GM18858 (cell line): ENCODE data around the gene RNF144A.

Experiments
- ATAC-seq: cut with Tn5 transposase; IDR thresholded peaks from one replicate; pipeline ENCODE4 v1.9.1; 2021; ENCODE audit not compliant: unreplicated experiment

Gene RNF144A

DNA sequence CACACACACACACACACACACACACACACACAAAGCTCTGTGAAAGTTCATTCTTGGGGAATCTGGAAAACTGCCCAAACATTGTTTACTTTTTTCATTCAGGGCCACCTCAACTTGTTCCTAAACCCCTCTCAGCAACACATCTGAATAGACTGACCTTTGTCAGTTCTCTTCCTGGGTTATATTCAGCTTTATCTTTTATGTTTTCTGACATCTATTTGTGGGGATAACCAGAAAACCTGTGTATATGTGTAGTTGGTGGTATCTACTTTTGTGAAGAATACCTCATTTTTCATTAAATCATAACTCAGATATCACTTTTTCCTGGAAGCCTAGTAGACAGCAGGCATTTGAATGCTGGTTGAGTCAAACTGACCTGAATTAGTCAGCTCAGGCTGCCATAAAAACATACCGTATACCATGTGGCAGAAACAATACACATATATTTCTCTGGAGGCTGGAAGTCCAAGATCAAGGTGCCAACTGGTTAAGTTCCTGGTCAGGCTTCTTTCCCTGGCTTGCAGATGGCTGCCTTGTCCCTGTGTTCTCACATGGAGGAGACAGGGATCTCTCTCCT lies 11.0 kb upstream of the RNF144A start:
- ATAC-seq: no peak

DNA sequence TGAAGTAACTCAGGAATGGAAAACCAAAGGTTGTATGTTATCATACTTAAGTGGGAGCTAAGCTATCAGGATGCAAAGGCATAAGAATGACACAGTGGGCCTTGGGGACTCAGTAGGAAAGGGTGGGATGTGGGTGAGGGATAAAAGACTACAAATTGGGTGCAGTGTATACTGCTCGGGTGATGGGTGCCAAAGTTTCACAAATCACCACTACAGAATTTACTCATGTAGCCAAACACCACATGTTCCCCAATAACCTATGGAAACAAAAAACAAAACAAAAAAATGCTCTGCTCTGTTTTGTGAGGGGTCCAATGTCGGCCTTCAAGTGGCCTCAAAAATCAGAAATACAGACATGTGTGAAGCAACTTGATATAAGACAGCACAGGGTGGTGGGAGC lies 8.9 kb upstream of the RNF144A start:
- ATAC-seq: no peak

DNA sequence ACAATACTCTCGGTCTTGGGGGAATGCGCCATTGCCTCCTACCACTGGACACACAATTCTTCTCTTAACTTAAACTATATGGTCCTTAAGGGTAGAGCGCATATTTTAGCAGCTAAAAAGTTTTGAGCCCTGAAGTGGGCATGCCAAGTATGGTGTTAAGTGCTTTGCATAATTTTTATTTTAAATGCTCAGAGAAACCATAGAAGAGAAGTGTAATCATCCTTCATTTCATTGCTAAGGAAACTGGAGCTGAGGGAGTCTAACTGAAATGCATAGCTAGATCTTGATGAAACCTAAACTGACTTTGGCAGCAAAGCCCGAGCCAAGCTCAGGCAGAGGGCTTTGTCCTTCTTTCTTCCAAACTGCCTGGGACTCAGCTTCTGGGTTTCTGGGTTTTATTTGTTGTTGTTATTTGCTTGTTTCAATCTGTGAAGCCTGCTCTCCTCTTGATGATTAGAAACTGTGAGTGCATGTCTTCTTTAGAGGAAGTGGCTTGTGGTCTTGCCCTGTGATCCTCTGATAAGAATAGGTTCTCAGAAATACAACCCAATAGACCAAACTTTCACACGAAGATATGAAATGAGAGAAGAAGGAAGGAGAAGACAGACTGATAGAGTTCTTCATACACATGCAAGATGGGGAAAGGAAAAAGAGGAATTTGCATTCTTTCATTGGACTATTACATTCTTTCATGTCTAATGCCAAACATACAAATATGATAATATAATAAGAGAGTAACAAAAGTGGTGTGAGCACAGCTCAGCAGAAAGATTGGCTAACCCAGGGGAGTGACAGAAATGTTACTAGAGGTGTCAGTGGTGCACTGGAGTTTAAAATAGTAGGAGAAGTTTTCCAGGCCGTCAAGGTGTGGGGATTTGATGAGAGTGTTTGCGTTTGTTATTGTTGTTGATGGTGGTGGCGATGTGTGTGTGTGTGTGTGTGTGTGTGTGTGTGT lies 7.5 kb upstream of the RNF144A start:
- peak; percentile 99 for ATAC-seq

DNA sequence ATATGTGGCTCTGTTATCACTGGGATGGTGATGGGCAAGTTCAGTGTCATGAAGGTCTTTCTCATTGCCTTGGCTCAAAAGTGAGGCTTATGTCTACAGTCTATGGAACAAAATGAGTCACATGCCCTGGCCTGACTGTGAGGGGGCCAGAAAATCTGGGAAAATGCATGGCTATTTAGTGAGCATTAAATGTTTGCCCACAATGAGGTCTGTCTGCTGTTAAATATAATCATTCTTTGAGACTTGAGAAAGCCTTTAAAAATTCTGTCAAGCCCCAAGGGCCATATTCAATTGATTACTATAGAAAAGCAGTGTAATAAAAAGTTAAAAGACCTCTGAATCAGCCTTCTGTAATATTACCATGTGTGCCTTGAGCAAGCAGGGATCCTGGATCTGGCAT lies 5.5 kb upstream of the RNF144A start:
- no peak for ATAC-seq

DNA sequence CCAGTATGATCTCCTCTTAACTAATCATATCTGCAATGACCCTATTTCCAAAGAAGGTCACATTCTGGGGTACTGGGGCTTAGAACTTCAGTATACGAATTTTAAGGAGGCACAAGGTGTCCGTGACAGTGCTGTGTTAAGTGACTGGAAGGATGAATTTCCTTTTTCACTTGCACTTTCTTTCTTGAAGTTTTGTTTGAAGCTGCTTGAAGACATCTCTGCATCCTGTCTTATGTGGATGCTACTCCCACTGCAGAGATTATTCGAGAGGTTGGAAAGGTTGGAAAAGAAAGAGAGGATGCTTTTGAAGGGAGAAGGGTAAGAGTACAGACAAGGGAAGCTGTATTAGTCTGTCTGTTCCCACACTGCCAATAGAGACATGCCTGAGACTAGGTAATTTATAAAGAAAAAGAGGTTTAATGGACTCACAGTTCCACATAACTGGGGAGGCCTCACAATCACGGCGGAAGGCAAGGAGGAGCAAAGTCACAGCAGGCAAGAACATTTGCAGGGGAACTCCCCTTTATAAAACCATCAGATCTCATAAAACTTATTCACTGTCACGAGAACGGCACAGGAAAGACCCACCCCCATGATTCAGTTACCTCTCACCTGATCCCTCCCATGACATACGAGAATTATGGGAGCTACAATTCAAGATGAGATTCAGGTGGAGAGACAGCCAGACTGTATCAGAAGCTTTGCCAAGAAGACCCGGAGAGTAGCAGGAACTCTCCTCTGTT lies 3.6 kb upstream of the RNF144A start:
- no peak for ATAC-seq

DNA sequence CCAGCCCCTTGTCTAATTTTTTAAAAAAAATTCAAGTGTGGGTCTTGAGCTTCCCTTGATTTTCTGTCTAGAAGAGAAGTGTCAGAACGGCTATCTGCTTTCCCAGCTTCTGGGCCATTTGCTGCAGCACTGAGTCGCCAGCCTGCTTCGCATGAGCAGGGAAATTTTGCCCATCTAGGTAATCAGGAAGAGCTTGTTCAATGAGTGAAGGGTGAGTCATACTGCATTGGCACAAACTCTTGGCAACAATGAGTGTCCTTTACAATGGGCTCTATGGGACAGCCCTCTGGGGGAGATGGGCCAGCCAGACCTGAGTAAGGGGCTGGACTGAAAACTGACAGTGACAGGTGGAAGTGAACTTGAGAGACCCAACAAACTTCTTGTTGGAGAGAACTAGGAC lies 2.4 kb upstream of the RNF144A start:
- ATAC-seq: no peak

DNA sequence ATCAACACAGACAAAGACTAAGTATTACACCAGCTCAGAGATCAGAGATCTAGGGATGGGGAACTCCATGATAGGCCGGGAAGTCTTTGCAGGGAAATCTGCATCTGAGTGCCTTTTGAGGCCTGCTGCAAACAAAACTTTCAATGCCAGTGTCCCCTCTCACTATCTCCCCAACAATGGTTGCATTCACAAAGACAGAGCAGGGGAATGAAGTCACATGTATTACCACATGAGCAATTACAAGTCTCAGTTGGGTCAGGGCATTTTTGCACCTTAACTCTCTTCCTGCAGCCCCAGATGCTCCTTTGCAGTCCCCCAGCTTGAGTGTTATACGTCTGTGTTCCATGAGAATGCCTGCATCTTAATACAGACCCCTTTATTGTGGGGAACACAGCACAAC lies 1.8 kb upstream of the RNF144A start:
- ATAC-seq: no peak

DNA sequence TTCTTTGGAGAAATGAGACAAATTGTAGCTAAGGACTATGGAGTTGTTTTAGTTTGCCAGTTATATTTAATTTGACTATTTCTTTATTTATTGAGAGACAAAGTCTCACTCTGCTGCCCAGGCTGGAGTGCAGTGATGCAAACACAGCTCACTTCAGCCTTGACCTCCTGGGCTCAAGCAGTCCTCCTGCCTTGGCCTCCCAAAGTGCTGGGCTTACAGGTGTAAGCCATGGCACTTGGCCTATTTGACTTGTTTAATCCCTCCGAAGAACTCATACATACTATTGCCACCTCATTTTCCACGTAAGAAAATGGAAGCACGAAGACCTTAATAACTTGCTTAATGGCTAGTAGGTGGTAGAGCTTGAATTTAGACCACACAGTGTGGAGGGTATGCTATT lies 988 bp upstream of the RNF144A start:
- no peak for ATAC-seq

DNA sequence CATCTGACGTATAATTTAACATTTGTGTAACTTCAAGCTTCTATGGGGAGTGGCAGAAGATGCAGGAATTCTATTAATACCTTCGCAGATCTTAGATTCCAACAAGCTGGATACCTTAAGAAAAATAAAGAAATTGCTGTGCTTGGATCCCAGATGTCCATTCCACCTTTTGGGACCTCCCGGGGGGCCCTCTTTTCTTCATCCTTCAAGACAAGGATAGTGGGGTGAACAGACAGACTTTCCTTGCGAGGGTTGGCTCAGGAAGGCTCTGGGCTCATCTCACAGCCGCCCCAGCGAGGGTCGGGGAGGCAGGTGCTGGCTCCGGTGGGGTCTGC lies 509 bp upstream of the RNF144A start:
- ATAC-seq: no peak

DNA sequence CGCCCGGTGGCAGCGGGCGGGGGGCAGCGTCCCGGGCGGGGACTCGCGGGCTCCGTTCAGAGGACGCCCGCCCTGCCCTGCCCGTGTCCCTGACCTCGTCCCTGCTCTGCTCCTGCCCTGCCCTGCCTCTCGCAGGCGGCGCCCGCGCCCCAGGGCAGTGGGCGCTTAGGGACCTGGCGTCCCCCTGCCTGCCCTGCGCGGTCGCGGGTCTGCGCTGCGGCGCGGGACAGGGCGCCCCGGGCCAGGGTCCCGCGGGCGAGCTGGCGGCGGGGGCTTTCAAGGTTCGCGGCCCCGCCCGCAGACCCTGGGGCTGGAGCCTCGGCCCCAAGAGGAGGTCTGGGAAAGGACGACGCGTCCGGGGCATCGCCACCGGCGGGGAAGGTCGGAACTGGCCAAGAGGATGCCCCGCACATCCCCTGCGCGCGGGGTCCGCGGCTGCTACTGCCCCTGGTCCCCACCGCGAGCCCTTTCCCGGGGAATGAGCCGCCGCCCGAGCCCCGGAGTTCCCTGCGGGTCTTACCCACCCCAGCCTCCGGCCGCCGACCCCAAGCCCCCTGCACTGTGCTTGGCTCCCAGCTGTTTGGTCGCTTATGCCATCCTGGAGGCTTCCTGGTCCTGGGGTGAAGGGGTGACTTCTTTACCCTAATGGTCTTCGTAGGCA lies 679 bp downstream of the RNF144A start:
- peak; percentile 15 for ATAC-seq

DNA sequence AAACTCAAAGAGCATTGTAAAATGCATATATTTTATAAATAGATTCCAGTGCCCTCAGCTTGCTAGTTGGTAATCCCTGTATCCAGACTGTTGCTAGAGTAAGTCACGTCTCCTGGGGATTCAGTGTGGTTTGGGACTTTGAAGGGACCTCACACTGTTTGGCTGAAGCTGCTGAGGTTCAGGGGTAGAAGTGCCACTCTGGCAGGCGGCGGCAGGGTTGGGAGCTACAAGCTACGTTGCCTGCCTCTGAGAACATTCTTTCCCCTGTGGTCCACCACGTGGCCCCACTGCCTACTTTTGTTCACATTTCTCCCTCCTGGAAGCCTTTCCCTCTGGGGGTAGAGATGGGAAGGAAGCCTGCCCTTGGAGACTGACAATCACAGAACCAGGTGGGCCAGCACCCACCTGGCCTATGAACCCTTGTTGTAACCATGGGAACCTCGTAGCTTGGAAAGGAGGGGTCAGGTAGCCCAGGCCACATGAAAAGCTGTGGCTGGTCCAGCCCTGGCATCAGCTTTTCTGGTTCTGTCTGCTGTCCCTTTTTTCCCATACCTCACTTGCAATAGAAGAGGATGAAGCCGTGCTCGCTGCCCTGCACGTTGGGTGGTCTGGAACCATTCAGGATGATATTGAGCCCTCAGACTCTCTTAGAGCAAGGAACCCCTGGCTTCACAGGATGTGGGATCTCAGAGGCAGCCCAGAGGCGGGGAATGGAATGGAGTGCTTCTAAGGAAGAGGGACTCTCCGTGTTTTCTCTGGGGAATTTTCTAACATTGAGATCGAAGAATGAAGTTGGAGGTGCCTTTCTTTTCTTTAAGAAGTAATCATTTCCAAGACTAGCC lies 2.9 kb downstream of the RNF144A start:
- ATAC-seq: no peak

DNA sequence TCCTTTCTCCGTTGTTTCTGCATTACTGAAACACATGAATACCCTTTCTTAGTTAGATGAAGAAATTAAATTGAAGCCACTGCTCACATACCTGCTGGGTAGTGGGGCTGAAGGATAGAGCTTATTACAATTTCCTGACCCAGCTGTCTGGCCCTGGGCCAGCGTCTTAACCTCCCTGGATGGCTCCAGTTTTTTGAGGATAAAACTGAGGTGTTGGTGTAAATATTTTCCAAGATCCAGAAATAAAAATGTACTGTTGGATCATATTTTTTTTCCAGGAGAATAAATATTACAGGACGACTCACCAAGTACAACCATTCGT lies 3.5 kb downstream of the RNF144A start:
- no peak for ATAC-seq

DNA sequence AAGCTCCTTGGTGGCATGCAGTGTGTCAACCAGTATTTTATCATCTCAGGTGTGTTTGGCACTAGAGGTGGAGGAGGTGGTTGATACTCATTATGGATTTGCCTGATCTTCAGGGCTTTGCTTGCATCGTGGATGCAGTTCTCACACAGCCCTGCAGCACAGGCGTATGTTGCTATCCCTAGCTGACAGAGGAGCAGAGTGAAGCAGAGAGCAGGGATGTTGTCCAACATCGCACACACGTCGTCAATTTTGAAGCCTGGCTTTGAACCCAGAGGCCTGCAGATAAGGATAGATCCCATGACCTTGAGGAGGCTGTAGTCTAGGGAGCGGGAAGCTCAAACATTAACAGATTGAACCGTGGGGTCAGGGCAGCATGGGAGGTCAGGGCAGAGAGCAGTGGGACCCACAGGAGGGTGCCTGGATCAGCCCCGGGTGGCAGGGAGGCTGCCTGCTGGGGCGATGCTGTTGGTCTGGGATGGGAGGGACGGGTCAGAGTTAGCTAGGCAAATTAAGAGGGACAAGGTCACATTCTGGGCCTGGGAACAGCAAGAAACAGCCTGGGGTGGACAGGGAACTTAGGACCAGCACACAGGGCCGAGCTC lies 4.2 kb downstream of the RNF144A start:
- no peak for ATAC-seq

DNA sequence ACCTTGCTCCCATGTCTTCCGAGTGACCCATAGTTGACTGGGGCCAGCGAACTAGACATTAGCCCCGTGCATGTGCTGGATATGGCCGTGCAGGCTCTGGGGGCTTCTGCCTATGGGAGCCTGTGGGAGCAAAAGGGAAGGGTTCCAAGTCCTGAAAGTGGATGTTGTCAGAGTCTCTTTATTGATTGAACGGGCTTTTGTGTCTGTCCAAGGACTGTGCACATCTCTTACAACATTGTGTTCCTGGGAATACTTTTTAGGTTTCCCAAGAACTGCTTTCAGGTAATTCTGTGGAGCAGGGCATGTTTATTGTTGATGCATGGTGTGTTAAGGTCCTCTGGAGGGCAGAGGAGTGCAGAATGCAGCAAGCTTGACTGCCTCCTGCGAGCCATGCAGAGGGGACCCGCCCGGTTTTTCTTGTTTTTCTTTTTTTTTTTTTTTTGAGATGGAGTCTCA lies 5.0 kb downstream of the RNF144A start:
- ATAC-seq: no peak

DNA sequence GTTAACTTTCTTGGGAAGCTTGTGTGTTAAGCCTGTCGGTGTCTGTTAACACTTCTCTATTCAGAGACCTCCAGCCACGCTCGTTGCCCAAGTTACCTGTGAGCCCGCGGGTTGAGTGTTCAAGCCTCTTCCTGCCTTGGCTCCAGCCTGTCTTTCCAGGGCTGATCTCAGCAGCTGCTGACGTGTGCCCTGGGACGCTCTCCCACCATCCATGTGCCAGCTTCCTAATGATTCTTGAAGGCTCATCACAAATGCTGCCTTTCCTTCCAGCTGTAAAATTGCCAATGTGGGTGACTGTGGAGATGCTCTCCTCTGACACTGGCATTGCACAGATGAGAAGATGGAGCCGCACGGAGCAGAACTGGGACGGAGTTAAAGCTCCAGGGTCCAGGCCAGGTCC lies 6.1 kb downstream of the RNF144A start:
- no peak for ATAC-seq

DNA sequence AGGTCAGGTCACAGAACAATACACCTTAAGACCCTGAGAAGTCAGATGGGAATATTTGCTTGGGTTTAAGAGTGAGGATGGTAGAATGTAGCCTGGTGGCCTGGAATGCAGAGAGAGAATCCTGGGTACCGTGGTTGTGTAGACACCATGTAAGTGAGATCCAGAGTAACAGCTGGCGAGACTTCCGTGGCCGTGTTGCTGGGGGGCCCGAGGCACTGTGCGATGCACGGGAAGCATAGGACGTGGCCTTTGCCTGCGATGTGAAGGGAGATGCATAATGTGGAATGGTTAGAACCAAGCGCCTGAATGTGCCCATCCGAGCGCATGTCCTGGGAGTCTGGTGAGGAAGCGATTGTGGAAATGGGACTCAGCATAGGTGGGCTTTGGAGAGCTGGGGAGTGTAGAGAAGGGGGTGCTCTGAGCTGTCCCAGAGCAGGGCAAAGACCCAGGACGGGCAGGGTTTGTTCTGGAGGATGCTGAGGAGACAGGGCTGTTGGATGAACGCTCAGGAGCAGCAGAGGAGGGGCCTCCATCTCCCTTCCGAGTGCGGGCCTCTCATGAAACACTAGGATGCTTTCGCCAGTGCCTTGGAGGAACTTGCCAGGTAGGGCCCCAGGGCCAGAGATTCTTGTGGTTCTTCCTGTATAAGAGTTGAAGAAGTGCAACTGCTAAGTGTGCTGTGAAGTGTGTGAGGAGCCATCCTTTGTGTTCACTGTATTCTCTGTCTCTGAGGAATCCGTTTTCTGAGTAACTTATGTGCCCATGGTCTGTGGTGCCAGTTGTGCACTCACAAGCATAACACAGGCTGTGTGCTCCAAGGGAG lies 7.1 kb downstream of the RNF144A start:
- ATAC-seq: no peak

DNA sequence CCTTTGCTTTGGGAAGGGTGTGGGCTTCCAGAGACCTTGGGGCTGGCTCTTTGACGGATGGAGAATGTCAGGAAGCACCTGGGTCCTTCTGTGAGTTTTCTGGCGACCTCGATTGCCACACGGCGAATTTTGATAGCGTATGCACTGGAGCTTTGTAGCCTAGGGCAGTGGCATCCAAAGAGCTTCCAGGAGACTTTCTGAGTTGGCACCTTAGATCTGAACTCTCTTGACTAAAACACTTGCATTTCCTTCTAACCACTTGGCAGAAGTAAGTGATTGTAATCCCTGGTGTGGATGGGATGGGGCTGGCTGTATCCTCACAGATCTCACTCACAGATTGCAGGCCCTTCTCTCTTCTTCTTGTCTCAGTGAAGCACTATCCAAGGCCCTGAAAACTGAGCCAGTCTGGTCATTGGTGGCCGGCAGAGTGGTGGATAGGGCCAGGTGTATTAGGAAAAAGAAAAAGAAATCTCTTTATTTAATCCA lies 7.8 kb downstream of the RNF144A start:
- no peak for ATAC-seq

DNA sequence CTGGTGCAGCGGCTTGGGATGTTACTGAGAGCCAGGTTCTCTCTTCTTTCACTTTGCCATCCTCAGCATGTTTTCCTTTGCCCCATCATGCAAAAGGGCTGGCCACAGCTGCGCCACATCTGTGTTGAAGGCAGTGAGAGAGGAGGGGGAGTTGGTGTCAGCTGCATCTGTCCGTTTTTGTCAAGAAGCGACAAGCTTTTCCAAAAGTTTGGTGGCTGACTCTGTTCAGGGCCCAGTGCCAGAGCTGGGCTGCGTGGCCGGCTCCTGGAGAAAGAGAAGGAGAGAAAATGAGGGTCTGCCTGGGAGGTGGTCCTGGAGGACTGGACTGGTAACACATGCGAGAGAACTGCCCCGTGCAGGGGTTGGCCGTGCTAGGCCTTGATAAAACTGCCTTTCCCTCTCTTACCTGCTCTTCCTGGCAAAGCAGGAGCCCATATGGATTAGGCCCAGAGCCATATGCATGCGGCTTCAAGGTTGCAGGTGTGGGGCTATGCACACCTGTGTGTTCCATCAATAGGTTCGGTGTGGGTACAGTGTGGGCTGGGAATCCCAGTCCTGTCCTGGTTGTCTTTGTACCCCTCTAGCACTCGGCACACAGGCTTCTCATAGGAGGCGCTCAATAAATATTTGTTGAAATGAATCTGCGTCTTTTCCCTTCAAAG lies 9.0 kb downstream of the RNF144A start:
- no peak for ATAC-seq

DNA sequence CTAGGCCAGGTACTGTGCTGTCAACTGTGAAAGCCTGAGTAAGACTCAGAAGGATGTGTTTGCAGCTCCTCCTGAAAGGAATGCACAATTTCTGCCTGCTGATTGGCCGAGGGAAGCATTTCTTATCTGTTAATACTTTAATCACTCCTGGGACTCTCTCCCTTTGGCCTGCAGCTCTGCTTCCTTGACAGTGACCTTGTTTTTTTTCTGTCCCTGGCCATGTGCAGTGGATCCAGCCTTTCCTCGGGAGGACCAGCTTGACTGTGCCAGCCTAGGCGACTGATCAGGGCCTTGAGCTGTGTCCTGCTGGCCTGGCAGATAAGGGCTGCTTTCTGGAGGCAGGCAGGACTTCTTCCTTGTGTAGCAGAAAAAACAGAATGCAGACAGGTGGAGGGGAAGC lies 10.0 kb downstream of the RNF144A start:
- ATAC-seq: no peak
